Colonic mucosa (tissue), 4 donors: Measurements from ENCODE around the gene AQP3. TPM values are rescaled to one million over a fixed set of nuclear protein-coding genes. Genes with fewer than 3 reads are reported as not detected.
"Not testable (repeated sequence)": the region's sequence is repeated elsewhere in the genome, so short reads cannot be mapped to it uniquely, and the experiment has no call there.

ENCODE experiments used
- DNase-seq: peaks from one replicate; pipeline ENCODE4 v3.0.0-alpha.2; 2020
- H3K27ac ChIP-seq: fragments of 200-600 bp; one replicate; pipeline ENCODE4 v1.8.0; 2021
- H3K27me3 ChIP-seq: fragments of 200-600 bp; one replicate; pipeline ENCODE4 v1.8.0; 2021
- H3K36me3 ChIP-seq: fragments of 200-600 bp; one replicate; pipeline ENCODE4 v1.8.0; 2021
- H3K4me1 ChIP-seq: fragments of 200-600 bp; one replicate; pipeline ENCODE4 v1.8.0; 2021; ENCODE audit warnings: mild to moderate bottlenecking
- H3K4me3 ChIP-seq: fragments of 200-600 bp; one replicate; pipeline ENCODE4 v1.8.0; 2021
- H3K9ac ChIP-seq, 2 donors: one replicate each; pipeline ENCODE4 v1.7.0; 2013; ENCODE audit warnings: control low read depth in 2 of 2, low read depth in 2 of 2, low read length in 2 of 2
- H3K9me3 ChIP-seq: fragments of 200-600 bp; one replicate; pipeline ENCODE4 v1.8.0; 2021
- CTCF ChIP-seq: fragments of 200-600 bp; IDR thresholded peaks from one replicate; pipeline ENCODE4 v1.8.0; 2022; ENCODE audit warnings: antibody characterized with exemption, mild to moderate bottlenecking
- intact Hi-C: fragments of 100-400 bp; cut with DNase I; formaldehyde crosslinking; loops from one replicate; pipeline ENCODE4 v1.14.1; 2022
- total RNA-seq, 2 donors: library from RNA; stranded (reverse); fragmentation: NEBNext Ultra II Directional in 1 of 2; extraction: Animal tissue kit (Norgen Biotek cat#: 25700) in 1 of 2; gene quantifications; one replicate each; pipeline ENCODE4 v1.2.1, GENCODE V29; 2021
- donor health status: healthy.
- donor health status: DM: no; HTN: no; CAD: no.
- donor health status: DM: no; HTN: no; CAD: no.

Gene AQP3
- total RNA-seq, result 10 to 100 TPM in 1 of 2 donors, 1 to 10 TPM in 1; 7.2 to 13.3 TPM

- TF ChIP-seq CTCF, result peak; percentile 15
- H3K36me3 ChIP-seq, result no peaks in the 10 kb centered on the region
- intact Hi-C loops, result no loop called here
- H3K4me3 ChIP-seq, result peak within 1 kb of the TSS; percentile 16
- peak within 1 kb of the TSS; percentile 61 for H3K27ac ChIP-seq
- peak within 1 kb of the TSS; percentile 52 to 68 for H3K9ac ChIP-seq
- H3K4me1 ChIP-seq, result peaks cover 5% of the 10 kb centered on the region
- DNase-seq, result peak; percentile 73
- no peaks in the 10 kb centered on the region for H3K9me3 ChIP-seq
- H3K27me3 ChIP-seq, result no peaks in the 10 kb centered on the region
Measured at GRCh38 chr9:33446946-33447798, at the start of gene AQP3. Gene AQP3 (minus strand): TSS chr9:33447593. CDS start chr9:33447530, 63 bp downstream.

GRCh38 chr9:33493819-33494218, 46.4 kb upstream of the AQP3 start:
- H3K36me3 ChIP-seq, DNase-seq, H3K4me1 ChIP-seq, H3K9ac ChIP-seq, H3K9me3 ChIP-seq, H3K4me3 ChIP-seq, H3K27me3 ChIP-seq, intact Hi-C loops, H3K27ac ChIP-seq: not testable (repeated sequence)

GRCh38 chr9:33489066-33489465, 41.7 kb upstream of the AQP3 start:
- no peak for TF ChIP-seq CTCF
- Histone ChIP-seq H3K9me3 (no peaks in the 10 kb centered on the region), H3K9ac (no peak overlapping the region), H3K27ac (no peak overlapping the region), H3K36me3 (no peaks in the 10 kb centered on the region), H3K4me1 (no peaks in the 10 kb centered on the region), H3K27me3 (no peaks in the 10 kb centered on the region), H3K4me3 (no peak overlapping the region)
- intact Hi-C loops, result no loop called here
- DNase-seq, result no peak

- H3K4me1 ChIP-seq, H3K4me3 ChIP-seq, H3K9ac ChIP-seq, H3K27me3 ChIP-seq, intact Hi-C loops, H3K36me3 ChIP-seq, DNase-seq, H3K9me3 ChIP-seq, H3K27ac ChIP-seq: not testable (repeated sequence)
Measured at GRCh38 chr9:33485312-33485711, 37.9 kb upstream of the AQP3 start.

GRCh38 chr9:33480976-33481375, 33.6 kb upstream of the AQP3 start:
- H3K36me3 ChIP-seq, result no peaks in the 10 kb centered on the region
- no peak for TF ChIP-seq CTCF

GRCh38 chr9:33480106-33480505, 32.7 kb upstream of the AQP3 start:
- H3K9ac ChIP-seq, result no peak overlapping the region
- TF ChIP-seq CTCF, result no peak
- no peaks in the 10 kb centered on the region for H3K36me3 ChIP-seq
- H3K9me3 ChIP-seq, result no peaks in the 10 kb centered on the region
- intact Hi-C loops, result no loop called here
- H3K4me1 ChIP-seq, result no peaks in the 10 kb centered on the region
- no peak overlapping the region for H3K4me3 ChIP-seq
- DNase-seq, result no peak
- H3K27ac ChIP-seq, result no peak overlapping the region
- H3K27me3 ChIP-seq, result no peaks in the 10 kb centered on the region

More at GRCh38 chr9:33480976-33481375, 33.6 kb upstream of the AQP3 start:
- H3K27me3 ChIP-seq, result no peaks in the 10 kb centered on the region
- H3K9me3 ChIP-seq, result no peaks in the 10 kb centered on the region
- H3K27ac ChIP-seq, result no peak overlapping the region
- no peak for DNase-seq
- intact Hi-C loops, result no loop called here
- no peak overlapping the region for H3K4me3 ChIP-seq
- H3K9ac ChIP-seq, result no peak overlapping the region
- no peaks in the 10 kb centered on the region for H3K4me1 ChIP-seq
